Measurements from ENCODE around the gene ASXL1.
"Not testable (repeated sequence)": the region's sequence is repeated elsewhere in the genome, so short reads cannot be mapped to it uniquely, and the experiment has no call there.

Gene ASXL1

GRCh38 chr20:32357869-32358631 lies at the start of gene ASXL1:
TSS of gene ASXL1 (plus strand) at chr20:32358331. CDS start at chr20:32358776, 445 bp downstream.
- peak; percentile 82 to 99 (median 97) for DNase-seq

- no peak for DNase-seq
Measured at GRCh38 chr20:32312718-32313424, 45.3 kb upstream of the ASXL1 start.

GRCh38 chr20:32314768-32315167 lies 43.4 kb upstream of the ASXL1 start:
- no peak for DNase-seq

- DNase-seq, result no peak
Measured at GRCh38 chr20:32315399-32315798, 42.7 kb upstream of the ASXL1 start.

GRCh38 chr20:32315891-32316290 lies 42.2 kb upstream of the ASXL1 start:
- DNase-seq, result no peak

GRCh38 chr20:32316667-32317066 lies 41.5 kb upstream of the ASXL1 start:
- no peak for DNase-seq

- no peak for DNase-seq
Measured at GRCh38 chr20:32319100-32319499, 39.0 kb upstream of the ASXL1 start.

- DNase-seq, result no peak
Measured at GRCh38 chr20:32320305-32320704, 37.8 kb upstream of the ASXL1 start.

- DNase-seq, result no peak
Measured at GRCh38 chr20:32321390-32321789, 36.7 kb upstream of the ASXL1 start.

GRCh38 chr20:32322260-32322659 lies 35.9 kb upstream of the ASXL1 start:
- not testable (repeated sequence) for DNase-seq

GRCh38 chr20:32323761-32324160 lies 34.4 kb upstream of the ASXL1 start:
- DNase-seq, result not testable (repeated sequence)

- DNase-seq, result no peak
Measured at GRCh38 chr20:32325706-32326503, 32.2 kb upstream of the ASXL1 start.

- DNase-seq, result no peak
Measured at GRCh38 chr20:32326504-32326845, 31.7 kb upstream of the ASXL1 start.

GRCh38 chr20:32327087-32327681 lies 30.9 kb upstream of the ASXL1 start:
- DNase-seq, result peak in 2 of 58 donors; percentile 11 to 13

- no peak for DNase-seq
Measured at GRCh38 chr20:32329817-32330554, 28.1 kb upstream of the ASXL1 start.

GRCh38 chr20:32330555-32330897 lies 27.6 kb upstream of the ASXL1 start:
- DNase-seq, result no peak

- DNase-seq, result peak in 2 of 58 donors; percentile 8 to 11
Measured at GRCh38 chr20:32332614-32333013, 25.5 kb upstream of the ASXL1 start.

GRCh38 chr20:32333181-32333987 lies 24.7 kb upstream of the ASXL1 start:
- DNase-seq, result peak in 1 of 58 donors; percentile 3

- DNase-seq, result peak in 14 of 58 donors; percentile 5 to 39 (median 16)
Measured at GRCh38 chr20:32333988-32334885, 23.9 kb upstream of the ASXL1 start.

All from anterior cingulate cortex (tissue), 58 donors.